HG03558 (cell line): ENCODE data around the gene SLC38A2.
A peak's percentile ranks its signal among the peaks of the same experiment; 100 is the strongest.

Source experiments
- ATAC-seq: cut with Tn5 transposase; IDR thresholded peaks from one replicate; pipeline ENCODE4 v1.9.1; 2021; ENCODE audit warnings: moderate number of reproducible peaks; ENCODE audit not compliant: unreplicated experiment; ENCODE audit errors: extremely low read depth

Gene SLC38A2

GRCh38 chr12:46396826-46397225, 24.3 kb upstream of the SLC38A2 start:
- no peak for ATAC-seq

GRCh38 chr12:46395388-46395787, 22.8 kb upstream of the SLC38A2 start:
- ATAC-seq, result no peak

- no peak for ATAC-seq
These were observed 19.1 kb upstream of the SLC38A2 start for GRCh38 chr12:46391630-46392029.

GRCh38 chr12:46390881-46391280, 18.3 kb upstream of the SLC38A2 start:
- ATAC-seq, result no peak

- ATAC-seq, result no peak
These were observed 17.7 kb upstream of the SLC38A2 start for GRCh38 chr12:46390304-46390703.

- no peak for ATAC-seq
These were observed 16.6 kb upstream of the SLC38A2 start for GRCh38 chr12:46389031-46389616.

- peak; percentile 62 for ATAC-seq
These were observed 16.0 kb upstream of the SLC38A2 start for GRCh38 chr12:46388427-46389021.

- ATAC-seq, result no peak
These were observed 15.1 kb upstream of the SLC38A2 start for GRCh38 chr12:46387670-46388069.

GRCh38 chr12:46386877-46387629, 14.5 kb upstream of the SLC38A2 start:
- no peak for ATAC-seq

- ATAC-seq, result no peak
These were observed 13.8 kb upstream of the SLC38A2 start for GRCh38 chr12:46386360-46386867.

GRCh38 chr12:46385438-46385837, 12.9 kb upstream of the SLC38A2 start:
- ATAC-seq, result no peak

GRCh38 chr12:46384451-46385309, 12.1 kb upstream of the SLC38A2 start:
- ATAC-seq, result no peak

GRCh38 chr12:46383654-46384450, 11.3 kb upstream of the SLC38A2 start:
- peak; percentile 12 for ATAC-seq

- peak; percentile 56 for ATAC-seq
These were observed 10.5 kb upstream of the SLC38A2 start for GRCh38 chr12:46382964-46383653.

- no peak for ATAC-seq
These were observed 9.9 kb upstream of the SLC38A2 start for GRCh38 chr12:46382408-46382963.

- ATAC-seq, result no peak
These were observed 8.3 kb upstream of the SLC38A2 start for GRCh38 chr12:46380881-46381280.

- no peak for ATAC-seq
These were observed 7.6 kb upstream of the SLC38A2 start for GRCh38 chr12:46380022-46380796.

GRCh38 chr12:46379352-46379751, 6.8 kb upstream of the SLC38A2 start:
- no peak for ATAC-seq
